HEK293 (cell line): ENCODE results near the gene CDO1.

Source experiments
- MYNN ChIP-seq: fragments of 450-650 bp; formaldehyde crosslinking; IDR thresholded peaks from 2 replicates; pipeline ENCODE4 v1.5.1; 2016; ENCODE audit warnings: missing biosample characterization, missing genetic modification characterization, borderline replicate concordance
- OSR2 ChIP-seq: fragments of 450-650 bp; formaldehyde crosslinking; IDR thresholded peaks from 2 replicates; pipeline ENCODE4 v1.5.1; 2016; ENCODE audit warnings: missing biosample characterization, missing genetic modification characterization
- SP3 ChIP-seq: fragments of 450-650 bp; formaldehyde crosslinking; IDR thresholded peaks from 2 replicates; pipeline ENCODE4 v1.5.1; 2016; ENCODE audit warnings: missing biosample characterization, missing genetic modification characterization
- SP7 ChIP-seq: fragments of 450-650 bp; formaldehyde crosslinking; IDR thresholded peaks from 2 replicates; pipeline ENCODE4 v1.5.1; 2016; ENCODE audit warnings: missing biosample characterization, missing genetic modification characterization
- TRIM28 ChIP-seq: IDR thresholded peaks from 2 replicates; pipeline ENCODE4 v1.6.1; 2011; ENCODE audit warnings: low read length, control low read depth, borderline replicate concordance
- YY2 ChIP-seq: fragments of 450-650 bp; formaldehyde crosslinking; IDR thresholded peaks from 2 replicates; pipeline ENCODE4 v1.5.1; 2016; ENCODE audit warnings: missing biosample characterization, missing genetic modification characterization
- ZBTB21 ChIP-seq: fragments of 450-650 bp; formaldehyde crosslinking; IDR thresholded peaks from 2 replicates; pipeline ENCODE4 v1.5.1; 2017; ENCODE audit warnings: missing biosample characterization, missing genetic modification characterization
- ZFP37 ChIP-seq: fragments of 450-650 bp; formaldehyde crosslinking; IDR thresholded peaks from 2 replicates; pipeline ENCODE4 v1.5.1; 2016; ENCODE audit warnings: missing biosample characterization, missing genetic modification characterization
- ZFP41 ChIP-seq: fragments of 450-650 bp; formaldehyde crosslinking; IDR thresholded peaks from 2 replicates; pipeline ENCODE4 v1.5.1; 2016; ENCODE audit warnings: missing biosample characterization, missing genetic modification characterization, borderline replicate concordance
- ZNF174 ChIP-seq: fragments of 450-650 bp; formaldehyde crosslinking; IDR thresholded peaks from 2 replicates; pipeline ENCODE4 v1.5.0; 2017; ENCODE audit warnings: missing biosample characterization, mild to moderate bottlenecking, missing genetic modification characterization
- ZNF202 ChIP-seq: fragments of 450-650 bp; formaldehyde crosslinking; IDR thresholded peaks from 2 replicates; pipeline ENCODE4 v1.5.1; 2016; ENCODE audit warnings: missing biosample characterization, missing genetic modification characterization, borderline replicate concordance
- ZNF24 ChIP-seq: fragments of 450-650 bp; formaldehyde crosslinking; IDR thresholded peaks from 2 replicates; pipeline ENCODE4 v1.5.1; 2016; ENCODE audit warnings: missing biosample characterization, missing genetic modification characterization
- ZNF311 ChIP-seq: fragments of 450-650 bp; formaldehyde crosslinking; IDR thresholded peaks from 2 replicates; pipeline ENCODE4 v1.5.1; 2017; ENCODE audit warnings: missing biosample characterization, missing genetic modification characterization, borderline replicate concordance
- ZNF341 ChIP-seq: fragments of 450-650 bp; formaldehyde crosslinking; IDR thresholded peaks from 2 replicates; pipeline ENCODE4; 2016; ENCODE audit warnings: low read depth, missing biosample characterization, missing genetic modification characterization
- ZNF514 ChIP-seq: fragments of 450-650 bp; formaldehyde crosslinking; IDR thresholded peaks from 2 replicates; pipeline ENCODE4 v1.5.1; 2016; ENCODE audit warnings: missing biosample characterization, missing genetic modification characterization
- ZNF544 ChIP-seq: fragments of 450-650 bp; formaldehyde crosslinking; IDR thresholded peaks from 2 replicates; pipeline ENCODE4 v1.5.0; 2017; ENCODE audit warnings: missing biosample characterization, missing genetic modification characterization
- ZNF600 ChIP-seq: fragments of 450-650 bp; formaldehyde crosslinking; IDR thresholded peaks from 2 replicates; pipeline ENCODE4 v1.5.1; 2016; ENCODE audit warnings: missing biosample characterization, missing genetic modification characterization
- ZNF837 ChIP-seq: fragments of 450-650 bp; formaldehyde crosslinking; IDR thresholded peaks from 2 replicates; pipeline ENCODE4 v1.5.1; 2016; ENCODE audit warnings: missing biosample characterization, missing genetic modification characterization
- ZNF843 ChIP-seq: fragments of 450-650 bp; formaldehyde crosslinking; IDR thresholded peaks from 2 replicates; pipeline ENCODE4 v1.5.1; 2016; ENCODE audit warnings: missing biosample characterization, missing genetic modification characterization
- ZSCAN16 ChIP-seq: fragments of 450-650 bp; formaldehyde crosslinking; IDR thresholded peaks from 2 replicates; pipeline ENCODE4 v1.5.1; 2016; ENCODE audit warnings: missing biosample characterization, missing genetic modification characterization
- ZSCAN30 ChIP-seq: fragments of 450-650 bp; IDR thresholded peaks from 2 replicates; pipeline ENCODE4 v1.5.1; 2018; ENCODE audit warnings: missing biosample characterization, mild to moderate bottlenecking, missing genetic modification characterization, moderate library complexity
- TF ChIP-seq, protein P1 (sequence below): fragments of 450-650 bp; formaldehyde crosslinking; IDR thresholded peaks from 2 replicates; pipeline ENCODE4 v1.5.1; 2016; ENCODE audit warnings: missing biosample characterization, missing genetic modification characterization
- TF ChIP-seq, protein P2 (sequence below): fragments of 450-650 bp; formaldehyde crosslinking; IDR thresholded peaks from 2 replicates; pipeline ENCODE4 v1.5.1; 2016; ENCODE audit warnings: missing biosample characterization, missing genetic modification characterization
- TF ChIP-seq, protein P3 (sequence below): fragments of 450-650 bp; formaldehyde crosslinking; IDR thresholded peaks from 2 replicates; pipeline ENCODE4 v1.5.1; 2016; ENCODE audit warnings: missing biosample characterization, missing genetic modification characterization
- TF ChIP-seq, protein P4 (sequence below): fragments of 450-650 bp; formaldehyde crosslinking; IDR thresholded peaks from 2 replicates; pipeline ENCODE4 v1.5.1; 2017; ENCODE audit warnings: missing biosample characterization, mild to moderate bottlenecking, missing genetic modification characterization, moderate library complexity
- TF ChIP-seq, protein P5 (sequence below): fragments of 450-650 bp; formaldehyde crosslinking; IDR thresholded peaks from 2 replicates; pipeline ENCODE4 v1.5.1; 2016; ENCODE audit warnings: missing biosample characterization, missing genetic modification characterization
- TF ChIP-seq, protein P6 (sequence below): fragments of 450-650 bp; formaldehyde crosslinking; IDR thresholded peaks from 2 replicates; pipeline ENCODE4 v1.5.1; 2016; ENCODE audit warnings: missing biosample characterization, missing genetic modification characterization
- TF ChIP-seq, protein P7 (sequence below): fragments of 450-650 bp; formaldehyde crosslinking; IDR thresholded peaks from 2 replicates; pipeline ENCODE4 v1.5.1; 2016; ENCODE audit warnings: missing biosample characterization, missing genetic modification characterization

The CDO1 gene

DNA sequence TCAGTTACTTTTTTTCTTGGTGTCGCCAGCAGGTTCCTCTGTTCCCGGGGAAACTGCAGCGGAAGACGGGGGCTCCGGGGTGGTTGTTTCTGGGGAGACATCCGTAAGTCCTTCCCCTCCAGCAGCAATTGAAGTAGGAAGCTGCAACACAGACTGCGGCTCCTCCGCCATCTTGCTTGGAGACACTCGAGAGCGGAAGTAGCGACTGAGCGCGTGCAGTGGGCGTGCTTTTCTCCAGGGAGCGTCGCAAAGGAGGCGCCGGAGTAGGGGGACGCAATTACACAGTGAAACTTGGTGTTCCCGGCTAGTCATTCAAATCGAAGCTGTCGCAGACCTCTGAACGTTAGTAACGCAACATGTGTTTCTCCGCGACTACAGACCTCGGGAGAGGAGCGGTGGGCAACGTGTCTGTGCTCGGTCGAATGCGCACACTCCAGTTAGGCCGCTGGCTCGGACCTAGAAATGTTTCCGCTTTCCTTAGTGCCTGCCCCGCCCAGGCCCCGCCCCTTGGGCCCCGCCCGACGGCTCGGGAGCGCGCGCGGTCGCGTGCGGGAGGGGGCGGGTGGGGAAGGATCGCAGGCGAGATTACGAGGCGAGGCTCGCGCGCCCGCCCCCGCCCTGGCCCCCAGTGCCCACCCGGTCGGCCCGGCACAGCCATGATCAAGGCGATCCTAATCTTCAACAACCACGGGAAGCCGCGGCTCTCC lies 25.1 kb upstream of the CDO1 start, which contains the start of the genes AP3S1 and ATG12 (continued):
- TF ChIP-seq ZNF837, result no peak
- no peak for TF ChIP-seq ZNF544
- TF ChIP-seq, protein P1, sequence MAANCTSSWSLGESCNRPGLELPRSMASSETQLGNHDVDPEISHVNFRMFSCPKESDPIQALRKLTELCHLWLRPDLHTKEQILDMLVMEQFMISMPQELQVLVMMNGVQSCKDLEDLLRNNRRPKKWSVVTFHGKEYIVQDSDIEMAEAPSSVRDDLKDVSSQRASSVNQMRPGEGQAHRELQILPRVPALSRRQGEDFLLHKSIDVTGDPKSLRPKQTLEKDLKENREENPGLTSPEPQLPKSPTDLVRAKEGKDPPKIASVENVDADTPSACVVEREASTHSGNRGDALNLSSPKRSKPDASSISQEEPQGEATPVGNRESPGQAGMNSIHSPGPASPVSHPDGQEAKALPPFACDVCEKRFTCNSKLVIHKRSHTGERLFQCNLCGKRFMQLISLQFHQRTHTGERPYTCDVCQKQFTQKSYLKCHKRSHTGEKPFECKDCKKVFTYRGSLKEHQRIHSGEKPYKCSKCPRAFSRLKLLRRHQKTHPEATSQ, result no peak
- 0 out of 2 replicates have a peak, but pooled peaks have one; percentile 41 for TF ChIP-seq TRIM28
- TF ChIP-seq ZNF514 (tag by site-specific recombination), result no peak
- TF ChIP-seq ZBTB21 (tag by site-specific recombination), result peak; percentile 70; the same call in 1 of the 2 replicates
- peak; percentile 94 for TF ChIP-seq ZSCAN30 (tag by site-specific recombination)
- TF ChIP-seq, protein P2, sequence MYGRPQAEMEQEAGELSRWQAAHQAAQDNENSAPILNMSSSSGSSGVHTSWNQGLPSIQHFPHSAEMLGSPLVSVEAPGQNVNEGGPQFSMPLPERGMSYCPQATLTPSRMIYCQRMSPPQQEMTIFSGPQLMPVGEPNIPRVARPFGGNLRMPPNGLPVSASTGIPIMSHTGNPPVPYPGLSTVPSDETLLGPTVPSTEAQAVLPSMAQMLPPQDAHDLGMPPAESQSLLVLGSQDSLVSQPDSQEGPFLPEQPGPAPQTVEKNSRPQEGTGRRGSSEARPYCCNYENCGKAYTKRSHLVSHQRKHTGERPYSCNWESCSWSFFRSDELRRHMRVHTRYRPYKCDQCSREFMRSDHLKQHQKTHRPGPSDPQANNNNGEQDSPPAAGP (tag by site-specific recombination), result peak; percentile 80
- TF ChIP-seq, protein P3, sequence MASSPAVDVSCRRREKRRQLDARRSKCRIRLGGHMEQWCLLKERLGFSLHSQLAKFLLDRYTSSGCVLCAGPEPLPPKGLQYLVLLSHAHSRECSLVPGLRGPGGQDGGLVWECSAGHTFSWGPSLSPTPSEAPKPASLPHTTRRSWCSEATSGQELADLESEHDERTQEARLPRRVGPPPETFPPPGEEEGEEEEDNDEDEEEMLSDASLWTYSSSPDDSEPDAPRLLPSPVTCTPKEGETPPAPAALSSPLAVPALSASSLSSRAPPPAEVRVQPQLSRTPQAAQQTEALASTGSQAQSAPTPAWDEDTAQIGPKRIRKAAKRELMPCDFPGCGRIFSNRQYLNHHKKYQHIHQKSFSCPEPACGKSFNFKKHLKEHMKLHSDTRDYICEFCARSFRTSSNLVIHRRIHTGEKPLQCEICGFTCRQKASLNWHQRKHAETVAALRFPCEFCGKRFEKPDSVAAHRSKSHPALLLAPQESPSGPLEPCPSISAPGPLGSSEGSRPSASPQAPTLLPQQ (tag by site-specific recombination), result peak; percentile 87; the same call in 1 of the 2 replicates
- TF ChIP-seq YY2, result peak; percentile 49; the same call in 1 of the 2 replicates
- no peak for TF ChIP-seq ZFP37 (tag by site-specific recombination)
- TF ChIP-seq, protein P4, sequence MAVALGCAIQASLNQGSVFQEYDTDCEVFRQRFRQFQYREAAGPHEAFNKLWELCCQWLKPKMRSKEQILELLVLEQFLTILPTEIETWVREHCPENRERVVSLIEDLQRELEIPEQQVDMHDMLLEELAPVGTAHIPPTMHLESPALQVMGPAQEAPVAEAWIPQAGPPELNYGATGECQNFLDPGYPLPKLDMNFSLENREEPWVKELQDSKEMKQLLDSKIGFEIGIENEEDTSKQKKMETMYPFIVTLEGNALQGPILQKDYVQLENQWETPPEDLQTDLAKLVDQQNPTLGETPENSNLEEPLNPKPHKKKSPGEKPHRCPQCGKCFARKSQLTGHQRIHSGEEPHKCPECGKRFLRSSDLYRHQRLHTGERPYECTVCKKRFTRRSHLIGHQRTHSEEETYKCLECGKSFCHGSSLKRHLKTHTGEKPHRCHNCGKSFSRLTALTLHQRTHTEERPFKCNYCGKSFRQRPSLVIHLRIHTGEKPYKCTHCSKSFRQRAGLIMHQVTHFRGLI (tag by site-specific recombination), result no peak
- TF ChIP-seq SP7 (tag by site-specific recombination), result peak; percentile 86
- TF ChIP-seq ZFP41 (tag by site-specific recombination), result no peak
- no peak for TF ChIP-seq ZNF202 (tag by site-specific recombination)
- no peak for TF ChIP-seq ZNF311 (tag by site-specific recombination)
- no peak for TF ChIP-seq ZNF341 (tag by site-specific recombination)
- TF ChIP-seq ZNF24 (tag by site-specific recombination), result peak; percentile 84
- peak; percentile 98 for TF ChIP-seq SP3 (tag by site-specific recombination)
- no peak for TF ChIP-seq ZNF600
- TF ChIP-seq, protein P5, sequence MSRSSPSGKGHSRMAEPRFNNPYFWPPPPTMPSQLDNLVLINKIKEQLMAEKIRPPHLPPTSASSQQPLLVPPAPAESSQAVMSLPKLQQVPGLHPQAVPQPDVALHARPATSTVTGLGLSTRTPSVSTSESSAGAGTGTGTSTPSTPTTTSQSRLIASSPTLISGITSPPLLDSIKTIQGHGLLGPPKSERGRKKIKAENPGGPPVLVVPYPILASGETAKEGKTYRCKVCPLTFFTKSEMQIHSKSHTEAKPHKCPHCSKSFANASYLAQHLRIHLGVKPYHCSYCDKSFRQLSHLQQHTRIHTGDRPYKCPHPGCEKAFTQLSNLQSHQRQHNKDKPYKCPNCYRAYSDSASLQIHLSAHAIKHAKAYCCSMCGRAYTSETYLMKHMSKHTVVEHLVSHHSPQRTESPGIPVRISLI, result 0 out of 2 replicates have a peak, but pooled peaks have one; percentile 17
- TF ChIP-seq OSR2 (tag by site-specific recombination), result no peak
- TF ChIP-seq ZSCAN16, result no peak
- TF ChIP-seq ZNF843 (tag by site-specific recombination), result peak; percentile 59; the same call in 1 of the 2 replicates
- TF ChIP-seq MYNN (tag by site-specific recombination), result no peak
- TF ChIP-seq, protein P6, sequence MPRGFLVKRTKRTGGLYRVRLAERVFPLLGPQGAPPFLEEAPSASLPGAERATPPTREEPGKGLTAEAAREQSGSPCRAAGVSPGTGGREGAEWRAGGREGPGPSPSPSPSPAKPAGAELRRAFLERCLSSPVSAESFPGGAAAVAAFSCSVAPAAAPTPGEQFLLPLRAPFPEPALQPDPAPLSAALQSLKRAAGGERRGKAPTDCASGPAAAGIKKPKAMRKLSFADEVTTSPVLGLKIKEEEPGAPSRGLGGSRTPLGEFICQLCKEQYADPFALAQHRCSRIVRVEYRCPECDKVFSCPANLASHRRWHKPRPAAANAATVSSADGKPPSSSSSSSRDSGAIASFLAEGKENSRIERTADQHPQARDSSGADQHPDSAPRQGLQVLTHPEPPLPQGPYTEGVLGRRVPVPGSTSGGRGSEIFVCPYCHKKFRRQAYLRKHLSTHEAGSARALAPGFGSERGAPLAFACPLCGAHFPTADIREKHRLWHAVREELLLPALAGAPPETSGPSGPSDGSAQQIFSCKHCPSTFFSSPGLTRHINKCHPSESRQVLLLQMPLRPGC (tag by site-specific recombination), result peak; percentile 36
- TF ChIP-seq, protein P7, sequence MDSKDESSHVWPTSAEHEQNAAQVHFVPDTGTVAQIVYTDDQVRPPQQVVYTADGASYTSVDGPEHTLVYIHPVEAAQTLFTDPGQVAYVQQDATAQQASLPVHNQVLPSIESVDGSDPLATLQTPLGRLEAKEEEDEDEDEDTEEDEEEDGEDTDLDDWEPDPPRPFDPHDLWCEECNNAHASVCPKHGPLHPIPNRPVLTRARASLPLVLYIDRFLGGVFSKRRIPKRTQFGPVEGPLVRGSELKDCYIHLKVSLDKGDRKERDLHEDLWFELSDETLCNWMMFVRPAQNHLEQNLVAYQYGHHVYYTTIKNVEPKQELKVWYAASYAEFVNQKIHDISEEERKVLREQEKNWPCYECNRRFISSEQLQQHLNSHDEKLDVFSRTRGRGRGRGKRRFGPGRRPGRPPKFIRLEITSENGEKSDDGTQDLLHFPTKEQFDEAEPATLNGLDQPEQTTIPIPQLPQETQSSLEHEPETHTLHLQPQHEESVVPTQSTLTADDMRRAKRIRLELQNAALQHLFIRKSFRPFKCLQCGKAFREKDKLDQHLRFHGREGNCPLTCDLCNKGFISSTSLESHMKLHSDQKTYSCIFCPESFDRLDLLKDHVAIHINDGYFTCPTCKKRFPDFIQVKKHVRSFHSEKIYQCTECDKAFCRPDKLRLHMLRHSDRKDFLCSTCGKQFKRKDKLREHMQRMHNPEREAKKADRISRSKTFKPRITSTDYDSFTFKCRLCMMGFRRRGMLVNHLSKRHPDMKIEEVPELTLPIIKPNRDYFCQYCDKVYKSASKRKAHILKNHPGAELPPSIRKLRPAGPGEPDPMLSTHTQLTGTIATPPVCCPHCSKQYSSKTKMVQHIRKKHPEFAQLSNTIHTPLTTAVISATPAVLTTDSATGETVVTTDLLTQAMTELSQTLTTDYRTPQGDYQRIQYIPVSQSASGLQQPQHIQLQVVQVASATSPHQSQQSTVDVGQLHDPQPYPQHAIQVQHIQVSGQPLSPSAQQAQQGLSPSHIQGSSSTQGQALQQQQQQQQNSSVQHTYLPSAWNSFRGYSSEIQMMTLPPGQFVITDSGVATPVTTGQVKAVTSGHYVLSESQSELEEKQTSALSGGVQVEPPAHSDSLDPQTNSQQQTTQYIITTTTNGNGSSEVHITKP, result peak; percentile 100
- no peak for TF ChIP-seq ZNF174
